GM12864 (cell line): ENCODE data around the gene BSX.

ENCODE experiments used
- DNase-seq: peaks from one replicate; pipeline ENCODE4 v3.0.0-alpha.2; 2011; ENCODE audit warnings: low read depth
- H3K4me3 ChIP-seq: 2 replicates; pipeline ENCODE4 v1.5.1; 2011; ENCODE audit warnings: mild to moderate bottlenecking, low read depth, low read length, control low read depth
- CTCF ChIP-seq: IDR thresholded peaks from 2 replicates; pipeline ENCODE4 v1.5.1; 2011; ENCODE audit warnings: low read depth, mild to moderate bottlenecking, moderate library complexity, low read length, control low read depth, inconsistent platforms; ENCODE audit errors: missing control alignments

Gene BSX

DNA sequence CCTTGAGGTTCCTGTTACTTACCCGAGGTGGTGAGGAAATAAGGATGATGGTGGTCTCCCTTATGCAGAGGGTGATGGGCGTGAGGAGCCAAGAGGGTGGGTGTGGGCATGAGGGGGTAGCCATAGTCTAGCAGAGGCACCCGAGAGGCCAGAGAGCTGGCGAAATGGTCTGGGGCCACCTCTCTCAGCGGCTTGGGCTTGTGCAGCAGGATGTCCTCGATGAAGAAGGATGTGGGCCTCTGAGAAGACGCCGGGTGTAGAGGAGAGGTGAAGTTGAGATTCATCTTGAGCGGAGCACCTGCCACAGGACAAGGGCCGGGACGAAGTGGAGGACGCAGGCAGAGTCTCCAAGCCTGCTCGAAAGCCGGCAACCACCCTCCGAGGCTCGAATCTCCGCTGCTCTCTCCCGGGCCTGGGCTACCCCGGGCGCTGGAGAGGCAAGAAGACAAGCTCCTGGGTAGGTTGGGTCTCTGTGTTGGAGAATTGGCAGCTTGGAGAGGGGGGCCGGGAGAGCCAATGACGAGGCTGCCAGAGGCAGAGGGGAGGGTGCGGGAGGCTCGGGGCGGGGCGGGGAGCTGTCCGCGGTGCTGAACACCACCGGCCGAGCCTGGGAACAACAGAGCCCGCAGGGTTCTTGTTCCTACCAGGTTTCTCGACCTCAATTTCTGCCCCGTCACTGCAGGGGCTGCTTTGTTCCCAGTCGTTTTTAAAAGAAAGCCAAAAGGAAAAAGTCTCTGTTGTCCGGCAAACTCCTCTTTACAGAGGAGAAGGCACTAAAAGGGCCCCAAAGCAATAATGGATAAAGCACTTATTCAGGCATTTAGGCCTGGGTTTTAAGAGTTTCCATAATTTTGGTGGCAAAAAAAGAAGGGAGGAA lies at the start of gene BSX:
Gene BSX (minus strand): TSS at position 447 of the 877 bp plus-strand sequence. CDS start 163 bp downstream, at position 284.
- no peak for DNase-seq
- TF ChIP-seq CTCF: no peak
- no peak within 1 kb of the TSS for H3K4me3 ChIP-seq

DNA sequence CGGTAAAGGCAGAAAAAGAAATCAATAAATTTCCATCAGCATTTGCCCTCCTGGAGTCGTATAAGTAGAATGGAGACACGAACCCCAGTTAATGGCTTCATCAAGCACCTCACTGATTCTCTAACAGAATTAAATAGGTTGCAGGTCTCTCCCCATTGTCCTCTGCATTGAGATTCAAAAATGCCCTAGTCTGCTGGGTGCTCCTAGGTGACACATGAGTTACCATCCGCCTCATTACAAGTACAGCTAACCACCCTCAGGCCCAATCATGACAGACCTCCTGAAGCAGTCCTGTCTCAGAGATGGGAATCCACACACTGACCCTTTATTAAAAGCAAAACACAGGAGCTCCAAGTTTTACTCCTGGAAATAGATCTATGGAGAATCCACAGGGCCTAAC lies 48.9 kb upstream of the BSX start:
- no peak overlapping the region for H3K4me3 ChIP-seq
- TF ChIP-seq CTCF: no peak
- DNase-seq: no peak

DNA sequence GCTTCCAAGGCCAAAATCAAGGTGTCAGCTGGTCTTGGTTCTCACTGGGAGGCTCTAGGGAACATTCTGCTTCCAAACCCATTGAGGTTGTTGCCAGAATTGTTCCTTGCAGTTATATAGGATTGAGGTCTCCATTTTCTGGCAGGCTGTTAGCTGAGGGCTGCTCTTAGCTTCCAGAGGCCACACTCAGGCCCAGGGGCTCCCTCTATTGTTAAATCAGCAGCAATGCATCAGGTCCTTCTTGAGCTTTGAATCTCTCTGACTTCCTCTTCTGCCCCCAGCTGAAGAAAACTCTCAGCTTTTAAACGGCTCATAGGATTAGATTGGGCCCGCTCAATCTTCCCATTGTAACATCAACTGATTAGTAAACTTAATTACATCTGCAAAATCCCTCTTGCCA lies 39.3 kb upstream of the BSX start:
- DNase-seq: no peak
- TF ChIP-seq CTCF: peak; percentile 80
- no peak overlapping the region for H3K4me3 ChIP-seq

- no peak for DNase-seq
- H3K4me3 ChIP-seq: no peak overlapping the region
- no peak for TF ChIP-seq CTCF
Observed at GRCh38 chr11:123018702-123019101, 37.1 kb upstream of the BSX start.

GRCh38 chr11:123011510-123011909 lies 29.9 kb upstream of the BSX start:
- no peak overlapping the region for H3K4me3 ChIP-seq
- TF ChIP-seq CTCF: no peak
- no peak for DNase-seq

DNA sequence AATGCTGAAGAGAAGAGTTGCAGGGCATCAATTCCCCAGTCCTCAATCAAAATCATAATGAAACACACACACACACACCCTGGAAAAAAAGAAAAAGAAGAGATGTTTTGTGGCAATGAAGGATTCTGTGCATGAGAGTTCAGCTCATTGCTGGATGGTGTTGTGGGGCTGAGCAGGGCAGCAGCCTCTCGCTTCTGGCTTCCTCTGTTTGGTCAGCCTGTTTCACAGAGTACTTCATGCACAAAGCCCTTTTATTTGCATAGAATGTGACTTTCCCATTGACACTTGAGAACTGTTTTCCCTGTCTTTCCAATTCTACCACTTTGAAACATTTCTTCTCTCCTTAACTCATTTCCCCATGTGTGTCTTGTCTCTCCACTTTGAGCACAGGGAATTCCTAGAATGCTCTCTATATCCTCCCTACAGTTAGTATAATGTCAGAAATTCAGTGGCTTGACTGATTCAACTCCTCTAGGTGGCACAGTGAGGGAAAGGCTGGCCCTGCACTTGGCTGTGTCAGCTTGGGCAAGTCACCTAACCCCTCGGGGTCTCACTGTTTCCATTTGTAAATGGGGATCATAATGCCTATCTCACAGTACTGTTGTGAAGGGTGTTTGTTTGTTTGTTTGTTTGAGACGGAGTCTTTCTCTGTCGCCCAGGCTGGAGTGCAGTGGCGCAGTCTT lies 25.4 kb upstream of the BSX start:
- no peak for DNase-seq
- TF ChIP-seq CTCF: no peak
- H3K4me3 ChIP-seq: no peak overlapping the region
